ENCODE results near the gene SPAAR. TPM values are rescaled to one million over a fixed set of nuclear protein-coding genes. Genes with fewer than 3 reads are reported as not detected.

The SPAAR gene
- total RNA-seq, 6 donors from 2014 or later, result 3.3 to 19.9 (median 8.5) TPM

Other genes with a start within 250 kb of the SPAAR start
- gene ARHGEF39, start 244.3 kb upstream of the SPAAR start, total RNA-seq, result 1 to 10 TPM in 2 of 6 donors, under 1 TPM in 3, not detected in 1; 0.30 to 1.1 (median 0.37) TPM
- under 1 TPM in 2 of 6 donors, not detected in 4; 0.14 to 0.24 TPM for gene CA9, start 235.6 kb upstream of the SPAAR start, total RNA-seq
- 100 to 1,000 TPM in 5 of 6 donors, 10 to 100 TPM in 1; 89.3 to 265 (median 214) TPM for gene TPM2, start 219.6 kb upstream of the SPAAR start, total RNA-seq
- 100 to 1,000 TPM; 237 to 557 (median 325) TPM for gene TLN1, start 177.3 kb upstream of the SPAAR start, total RNA-seq
- gene CREB3, start 176.8 kb upstream of the SPAAR start, total RNA-seq, result 10 to 100 TPM; 27.2 to 61.3 (median 33.5) TPM
- gene GBA2, start 160.3 kb upstream of the SPAAR start, total RNA-seq, result 100 to 1,000 TPM in 1 of 6 donors, 10 to 100 TPM in 5; 60.4 to 189 (median 77.0) TPM
- gene RGP1, start 160.2 kb upstream of the SPAAR start, total RNA-seq, result 10 to 100 TPM; 20.1 to 34.4 (median 23.5) TPM
- 1 to 10 TPM in 2 of 6 donors, not detected in 4; 1.1 to 2.8 TPM for gene MSMP, start 155.2 kb upstream of the SPAAR start, total RNA-seq
- gene NPR2, start 117.9 kb upstream of the SPAAR start, total RNA-seq, result 10 to 100 TPM in 4 of 6 donors, 1 to 10 TPM in 2; 8.3 to 46.1 (median 13.1) TPM
- 10 to 100 TPM in 3 of 6 donors, 1 to 10 TPM in 3; 2.5 to 43.0 (median 13.3) TPM for gene SPAG8, start 97.2 kb upstream of the SPAAR start, total RNA-seq
- gene HINT2, start 94.4 kb upstream of the SPAAR start, total RNA-seq, result 10 to 100 TPM; 15.7 to 57.9 (median 42.2) TPM
- under 1 TPM in 2 of 6 donors, not detected in 4; 0.10 to 0.15 TPM for gene FAM221B, start 80.8 kb upstream of the SPAAR start, total RNA-seq
- 10 to 100 TPM in 3 of 6 donors, 1 to 10 TPM in 3; 6.5 to 21.0 (median 10.0) TPM for gene TMEM8B, start 80.3 kb upstream of the SPAAR start, total RNA-seq
- not detected for gene OR13J1, start 39.1 kb upstream of the SPAAR start, total RNA-seq
- 10 to 100 TPM in 4 of 6 donors, 1 to 10 TPM in 2; 2.1 to 19.1 (median 10.6) TPM for gene HRCT1, start 3.3 kb upstream of the SPAAR start, total RNA-seq
- gene OR2S2, start 48.7 kb downstream of the SPAAR start, total RNA-seq, result not detected
- 10 to 100 TPM in 4 of 6 donors, 1 to 10 TPM in 2; 8.4 to 17.6 (median 11.0) TPM for gene RECK, start 127.4 kb downstream of the SPAAR start, total RNA-seq
- 100 to 1,000 TPM in 1 of 6 donors, 10 to 100 TPM in 5; 39.6 to 131 (median 66.0) TPM for gene GLIPR2, start 227.2 kb downstream of the SPAAR start, total RNA-seq

Measured in upper lobe of left lung (tissue), 6 donors.